ENCODE data around the gene SPATS2L. TPM values are rescaled to one million over a fixed set of nuclear protein-coding genes. Genes with fewer than 3 reads are reported as not detected.

The SPATS2L gene
- total and polyA plus RNA-seq, 2 of the 13 experiments (the other 11 are each of a cell fraction or from before 2014, with no cell fraction given): 154 to 212 TPM

DNA sequence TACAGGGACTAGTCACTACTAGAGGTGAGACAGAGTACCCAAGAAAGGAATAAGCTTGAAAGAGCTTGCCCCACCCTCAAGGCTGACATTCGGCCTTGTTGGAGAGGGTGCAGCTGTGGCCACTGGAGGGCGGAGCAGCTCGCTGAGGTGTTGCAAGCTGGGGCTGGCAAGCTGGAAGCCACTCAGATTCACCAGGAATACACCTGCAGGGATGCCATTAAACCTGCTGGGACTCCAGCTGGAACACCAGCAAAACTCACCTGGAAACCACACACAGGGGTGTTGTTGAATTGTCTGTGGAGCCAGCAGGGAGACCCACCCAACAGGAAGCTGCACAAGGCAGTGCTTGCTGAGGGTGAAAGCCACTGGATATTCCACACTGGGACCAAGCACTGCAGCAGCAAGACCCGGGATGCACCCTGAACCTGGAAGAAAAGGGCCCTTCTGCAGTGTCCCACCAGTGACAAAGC, 177.3 kb downstream of the SPATS2L start (continued):
- no peak for TF ChIP-seq ZNF709 (CRISPR knock-in tag; IDR thresholded peaks at IDR 0.05)
- no peak for TF ChIP-seq ZNF326 (CRISPR knock-in tag; IDR thresholded peaks at IDR 0.05; ENCODE audit: borderline replicate concordance)
- TF ChIP-seq MATR3 (CRISPR knock-in tag; IDR thresholded peaks at IDR 0.05): no peak
- TF ChIP-seq ZNF224 (CRISPR knock-in tag; IDR thresholded peaks at IDR 0.05): peak; percentile 70; the same call in 1 of the 2 replicates
- no peak; the same call in 1 of the 2 replicates for TF ChIP-seq ARNT2 (CRISPR knock-in tag; IDR thresholded peaks at IDR 0.05; ENCODE audit: low read depth)
- 0 out of 2 replicates have a peak, but pooled peaks have one; percentile 33 for TF ChIP-seq BHLHE40 (IDR thresholded peaks at IDR 0.05; ENCODE audit: low read length)
- TF ChIP-seq ZNF775 (CRISPR knock-in tag; IDR thresholded peaks at IDR 0.05; ENCODE audit: borderline replicate concordance): no peak
- no peak; the same call in 1 of the 2 replicates for TF ChIP-seq SP4 (CRISPR knock-in tag; IDR thresholded peaks at IDR 0.05)
- TF ChIP-seq, protein P1, sequence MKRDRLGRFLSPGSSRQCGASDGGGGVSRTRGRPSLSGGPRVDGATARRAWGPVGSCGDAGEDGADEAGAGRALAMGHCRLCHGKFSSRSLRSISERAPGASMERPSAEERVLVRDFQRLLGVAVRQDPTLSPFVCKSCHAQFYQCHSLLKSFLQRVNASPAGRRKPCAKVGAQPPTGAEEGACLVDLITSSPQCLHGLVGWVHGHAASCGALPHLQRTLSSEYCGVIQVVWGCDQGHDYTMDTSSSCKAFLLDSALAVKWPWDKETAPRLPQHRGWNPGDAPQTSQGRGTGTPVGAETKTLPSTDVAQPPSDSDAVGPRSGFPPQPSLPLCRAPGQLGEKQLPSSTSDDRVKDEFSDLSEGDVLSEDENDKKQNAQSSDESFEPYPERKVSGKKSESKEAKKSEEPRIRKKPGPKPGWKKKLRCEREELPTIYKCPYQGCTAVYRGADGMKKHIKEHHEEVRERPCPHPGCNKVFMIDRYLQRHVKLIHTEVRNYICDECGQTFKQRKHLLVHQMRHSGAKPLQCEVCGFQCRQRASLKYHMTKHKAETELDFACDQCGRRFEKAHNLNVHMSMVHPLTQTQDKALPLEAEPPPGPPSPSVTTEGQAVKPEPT (CRISPR knock-in tag; IDR thresholded peaks at IDR 0.05; ENCODE audit: low read depth): 0 out of 2 replicates have a peak, but pooled peaks have one; percentile 29
- TF ChIP-seq ZNF776 (CRISPR knock-in tag; IDR thresholded peaks at IDR 0.05): no peak
- TF ChIP-seq ZZZ3 (CRISPR knock-in tag; IDR thresholded peaks at IDR 0.05; ENCODE audit: borderline replicate concordance): no peak
- TF ChIP-seq NR2F2 (IDR thresholded peaks at IDR 0.05; ENCODE audit: borderline replicate concordance, low read depth): no peak
- no peak for TF ChIP-seq MEF2D (CRISPR knock-in tag; IDR thresholded peaks at IDR 0.05)
- TF ChIP-seq, protein P2, sequence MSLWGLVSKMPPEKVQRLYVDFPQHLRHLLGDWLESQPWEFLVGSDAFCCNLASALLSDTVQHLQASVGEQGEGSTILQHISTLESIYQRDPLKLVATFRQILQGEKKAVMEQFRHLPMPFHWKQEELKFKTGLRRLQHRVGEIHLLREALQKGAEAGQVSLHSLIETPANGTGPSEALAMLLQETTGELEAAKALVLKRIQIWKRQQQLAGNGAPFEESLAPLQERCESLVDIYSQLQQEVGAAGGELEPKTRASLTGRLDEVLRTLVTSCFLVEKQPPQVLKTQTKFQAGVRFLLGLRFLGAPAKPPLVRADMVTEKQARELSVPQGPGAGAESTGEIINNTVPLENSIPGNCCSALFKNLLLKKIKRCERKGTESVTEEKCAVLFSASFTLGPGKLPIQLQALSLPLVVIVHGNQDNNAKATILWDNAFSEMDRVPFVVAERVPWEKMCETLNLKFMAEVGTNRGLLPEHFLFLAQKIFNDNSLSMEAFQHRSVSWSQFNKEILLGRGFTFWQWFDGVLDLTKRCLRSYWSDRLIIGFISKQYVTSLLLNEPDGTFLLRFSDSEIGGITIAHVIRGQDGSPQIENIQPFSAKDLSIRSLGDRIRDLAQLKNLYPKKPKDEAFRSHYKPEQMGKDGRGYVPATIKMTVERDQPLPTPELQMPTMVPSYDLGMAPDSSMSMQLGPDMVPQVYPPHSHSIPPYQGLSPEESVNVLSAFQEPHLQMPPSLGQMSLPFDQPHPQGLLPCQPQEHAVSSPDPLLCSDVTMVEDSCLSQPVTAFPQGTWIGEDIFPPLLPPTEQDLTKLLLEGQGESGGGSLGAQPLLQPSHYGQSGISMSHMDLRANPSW (CRISPR knock-in tag; IDR thresholded peaks at IDR 0.05; ENCODE audit: borderline replicate concordance): no peak
- TF ChIP-seq, protein P3, sequence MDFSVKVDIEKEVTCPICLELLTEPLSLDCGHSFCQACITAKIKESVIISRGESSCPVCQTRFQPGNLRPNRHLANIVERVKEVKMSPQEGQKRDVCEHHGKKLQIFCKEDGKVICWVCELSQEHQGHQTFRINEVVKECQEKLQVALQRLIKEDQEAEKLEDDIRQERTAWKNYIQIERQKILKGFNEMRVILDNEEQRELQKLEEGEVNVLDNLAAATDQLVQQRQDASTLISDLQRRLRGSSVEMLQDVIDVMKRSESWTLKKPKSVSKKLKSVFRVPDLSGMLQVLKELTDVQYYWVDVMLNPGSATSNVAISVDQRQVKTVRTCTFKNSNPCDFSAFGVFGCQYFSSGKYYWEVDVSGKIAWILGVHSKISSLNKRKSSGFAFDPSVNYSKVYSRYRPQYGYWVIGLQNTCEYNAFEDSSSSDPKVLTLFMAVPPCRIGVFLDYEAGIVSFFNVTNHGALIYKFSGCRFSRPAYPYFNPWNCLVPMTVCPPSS (IDR thresholded peaks at IDR 0.05): no peak
- TF ChIP-seq, protein P4, sequence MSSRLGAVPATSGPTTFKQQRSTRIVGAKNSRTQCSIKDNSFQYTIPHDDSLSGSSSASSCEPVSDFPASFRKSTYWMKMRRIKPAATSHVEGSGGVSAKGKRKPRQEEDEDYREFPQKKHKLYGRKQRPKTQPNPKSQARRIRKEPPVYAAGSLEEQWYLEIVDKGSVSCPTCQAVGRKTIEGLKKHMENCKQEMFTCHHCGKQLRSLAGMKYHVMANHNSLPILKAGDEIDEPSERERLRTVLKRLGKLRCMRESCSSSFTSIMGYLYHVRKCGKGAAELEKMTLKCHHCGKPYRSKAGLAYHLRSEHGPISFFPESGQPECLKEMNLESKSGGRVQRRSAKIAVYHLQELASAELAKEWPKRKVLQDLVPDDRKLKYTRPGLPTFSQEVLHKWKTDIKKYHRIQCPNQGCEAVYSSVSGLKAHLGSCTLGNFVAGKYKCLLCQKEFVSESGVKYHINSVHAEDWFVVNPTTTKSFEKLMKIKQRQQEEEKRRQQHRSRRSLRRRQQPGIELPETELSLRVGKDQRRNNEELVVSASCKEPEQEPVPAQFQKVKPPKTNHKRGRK (CRISPR knock-in tag; IDR thresholded peaks at IDR 0.05): no peak
- peak; percentile 59 for TF ChIP-seq ZNF350 (CRISPR knock-in tag; IDR thresholded peaks at IDR 0.05; ENCODE audit: borderline replicate concordance, low read depth)
- TF ChIP-seq ZBTB38 (CRISPR knock-in tag; IDR thresholded peaks at IDR 0.05): 0 out of 2 replicates have a peak, but pooled peaks have one; percentile 28
- TF ChIP-seq PAF1 (CRISPR knock-in tag; IDR thresholded peaks at IDR 0.05): 0 out of 2 replicates have a peak, but pooled peaks have one; percentile 29
- TF ChIP-seq MEIS1 (CRISPR knock-in tag; IDR thresholded peaks at IDR 0.05; ENCODE audit: borderline replicate concordance): no peak
- 0 out of 2 replicates have a peak, but pooled peaks have one; percentile 52 for TF ChIP-seq CBX5 (CRISPR knock-in tag; IDR thresholded peaks at IDR 0.05; ENCODE audit: borderline replicate concordance)
- no peak for TF ChIP-seq FOXA1 (IDR thresholded peaks at IDR 0.05)
- 0 out of 2 replicates have a peak, but pooled peaks have one; percentile 29 for TF ChIP-seq FOXA1 (CRISPR knock-in tag; IDR thresholded peaks at IDR 0.05)
- TF ChIP-seq TEAD3 (CRISPR knock-in tag; optimal IDR thresholded peaks at IDR 0.05; ENCODE audit: borderline replicate concordance): peak; percentile 72
